Astrocyte of the hippocampus (primary cell): ENCODE results near the gene LYPD6B.
"Not testable (repeated sequence)": the region's sequence is repeated elsewhere in the genome, so short reads cannot be mapped to it uniquely, and the experiment has no call there.

Source experiments
- DNase-seq: peaks from one replicate; pipeline ENCODE4 v3.0.0; 2011; ENCODE audit warnings: low read depth, low spot score

LYPD6B gene

GRCh38 chr2:149200109-149200520, 161.6 kb downstream of the LYPD6B start:
- no peak for DNase-seq

- DNase-seq: no peak
These were observed 166.2 kb downstream of the LYPD6B start for GRCh38 chr2:149204686-149205085.

GRCh38 chr2:149205143-149205542, 166.6 kb downstream of the LYPD6B start:
- DNase-seq: no peak

- no peak for DNase-seq
These were observed 175.4 kb downstream of the LYPD6B start for GRCh38 chr2:149213764-149214493.

- DNase-seq: no peak
These were observed 180.0 kb downstream of the LYPD6B start for GRCh38 chr2:149218497-149218896.

GRCh38 chr2:149219856-149220255, 181.4 kb downstream of the LYPD6B start:
- peak; percentile 9 for DNase-seq

GRCh38 chr2:149221002-149221401, 182.5 kb downstream of the LYPD6B start:
- DNase-seq: no peak

- DNase-seq: peak; percentile 46
These were observed 183.4 kb downstream of the LYPD6B start for GRCh38 chr2:149221898-149222297.

GRCh38 chr2:149223472-149224095, 185.1 kb downstream of the LYPD6B start:
- no peak for DNase-seq

GRCh38 chr2:149224543-149224942, 186.0 kb downstream of the LYPD6B start:
- no peak for DNase-seq

GRCh38 chr2:149225446-149225845, 186.9 kb downstream of the LYPD6B start:
- DNase-seq: peak; percentile 49

GRCh38 chr2:149226790-149227189, 188.3 kb downstream of the LYPD6B start:
- DNase-seq: no peak

- DNase-seq: no peak
These were observed 197.4 kb downstream of the LYPD6B start for GRCh38 chr2:149235816-149236375.

- DNase-seq: no peak
These were observed 197.9 kb downstream of the LYPD6B start for GRCh38 chr2:149236410-149236809.

GRCh38 chr2:149246186-149246585, 207.7 kb downstream of the LYPD6B start:
- no peak for DNase-seq

- DNase-seq: not testable (repeated sequence)
These were observed 212.9 kb downstream of the LYPD6B start for GRCh38 chr2:149251436-149251835.

- not testable (repeated sequence) for DNase-seq
These were observed 218.4 kb downstream of the LYPD6B start for GRCh38 chr2:149256877-149257276.

- DNase-seq: no peak
These were observed 220.0 kb downstream of the LYPD6B start for GRCh38 chr2:149258531-149258930.

- DNase-seq: no peak
These were observed 220.6 kb downstream of the LYPD6B start for GRCh38 chr2:149259136-149259535.

GRCh38 chr2:149261692-149262091, 223.2 kb downstream of the LYPD6B start:
- DNase-seq: no peak
